Vagina (tissue), 2 donors: Measurements from ENCODE around the gene RIN2. TPM values are rescaled to one million over a fixed set of nuclear protein-coding genes. Genes with fewer than 3 reads are reported as not detected.

ENCODE experiments used
- DNase-seq, 2 donors: peaks; one replicate each; pipeline ENCODE4 v3.0.0-alpha.2; 2017; ENCODE audit errors: extremely low spot score in 2 of 2
- H3K27ac ChIP-seq: fragments of 200-600 bp; sonication (generic); one replicate; pipeline ENCODE4 v1.5.1; 2019
- H3K27me3 ChIP-seq: fragments of 200-600 bp; sonication (generic); one replicate; pipeline ENCODE4 v1.5.1; 2019
- H3K36me3 ChIP-seq, 2 donors: fragments of 200-600 bp; sonication (generic); one replicate each; pipeline ENCODE4 v1.5.1; 2017 to 2019
- H3K4me1 ChIP-seq: fragments of 200-600 bp; sonication (generic); one replicate; pipeline ENCODE4 v1.5.1; 2019
- H3K4me3 ChIP-seq, 2 donors: fragments of 200-600 bp; sonication (generic); 1 replicate in 1 of 2; 2 replicates in 1 of 2; pipeline ENCODE4 v1.5.1; 2016 to 2019
- H3K9me3 ChIP-seq: fragments of 200-600 bp; sonication (generic); one replicate; pipeline ENCODE4 v1.5.1; 2019
- POLR2A ChIP-seq, 2 donors: fragments of 450-650 bp; IDR thresholded peaks; one replicate each; pipeline ENCODE4 v1.6.1; 2017; ENCODE audit warnings: antibody characterized with exemption in 2 of 2, mild to moderate bottlenecking in 2 of 2, moderate library complexity in 2 of 2
- POLR2AphosphoS5 ChIP-seq, 2 donors: sonication (generic); formaldehyde crosslinking; IDR thresholded peaks; one replicate each; pipeline ENCODE4 v1.9.0; 2017; ENCODE audit warnings: antibody characterized with exemption in 2 of 2, mild to moderate bottlenecking in 2 of 2, low read depth in 1 of 2; ENCODE audit not compliant: insufficient read depth in 1 of 2
- intact Hi-C: fragments of 100-400 bp; cut with DNase I; formaldehyde crosslinking; loops from one replicate; pipeline ENCODE4 v1.15.1; 2023
- total RNA-seq: library from RNA; depleted of rRNA; stranded (reverse); fragments of >200 nt; gene quantifications from one replicate; pipeline ENCODE4 v1.2.3, GENCODE V29; 2016
- TF ChIP-seq, protein P1 (sequence below), 3 experiments: fragments of 450-650 bp in 2 of 3; fragments of 200-600 bp in 1 of 3; sonication (generic) in 1 of 3; IDR thresholded peaks; one replicate each; pipeline ENCODE4 v1.5.1; 2017 to 2019; ENCODE audit warnings: antibody characterized with exemption in 3 of 3, mild to moderate bottlenecking in 2 of 3, moderate library complexity in 2 of 3

Gene RIN2
- total RNA-seq, 1 donor from 2014 or later = 86.9 TPM

DNA sequence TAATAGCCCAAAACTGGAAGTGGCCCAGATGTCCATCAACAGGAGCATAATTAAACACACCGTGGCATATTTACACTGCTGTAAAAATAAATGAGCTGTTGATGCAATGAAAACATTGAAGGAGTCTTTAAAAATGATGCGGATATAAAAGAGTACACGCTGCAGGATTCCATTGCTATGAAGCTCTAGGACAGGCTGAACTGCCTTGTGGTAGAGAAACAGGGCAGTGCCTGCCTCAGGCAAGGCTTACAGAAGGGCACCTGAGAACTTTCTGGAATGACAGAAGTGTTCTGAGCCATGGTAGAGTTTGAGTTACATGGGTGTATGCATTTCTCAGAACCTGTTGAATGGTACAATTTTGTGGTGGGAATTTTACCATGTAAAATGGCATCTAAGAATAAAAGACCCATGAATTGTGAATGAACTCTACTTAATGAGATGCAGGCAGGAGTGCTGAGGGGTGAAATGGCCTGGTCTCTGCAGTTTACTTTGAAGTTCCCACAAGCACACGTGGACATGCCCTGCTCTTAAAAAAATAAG, 45.3 kb upstream of the RIN2 start:
- peak in 1 of 2 donors; percentile 74 for TF ChIP-seq POLR2AphosphoS5 (IDR thresholded peaks at IDR 0.05; ENCODE audit: insufficient read depth in 1 of 2, low read depth in 1 of 2)
- no peak for TF ChIP-seq POLR2A (IDR thresholded peaks at IDR 0.05)
- TF ChIP-seq, protein P1, sequence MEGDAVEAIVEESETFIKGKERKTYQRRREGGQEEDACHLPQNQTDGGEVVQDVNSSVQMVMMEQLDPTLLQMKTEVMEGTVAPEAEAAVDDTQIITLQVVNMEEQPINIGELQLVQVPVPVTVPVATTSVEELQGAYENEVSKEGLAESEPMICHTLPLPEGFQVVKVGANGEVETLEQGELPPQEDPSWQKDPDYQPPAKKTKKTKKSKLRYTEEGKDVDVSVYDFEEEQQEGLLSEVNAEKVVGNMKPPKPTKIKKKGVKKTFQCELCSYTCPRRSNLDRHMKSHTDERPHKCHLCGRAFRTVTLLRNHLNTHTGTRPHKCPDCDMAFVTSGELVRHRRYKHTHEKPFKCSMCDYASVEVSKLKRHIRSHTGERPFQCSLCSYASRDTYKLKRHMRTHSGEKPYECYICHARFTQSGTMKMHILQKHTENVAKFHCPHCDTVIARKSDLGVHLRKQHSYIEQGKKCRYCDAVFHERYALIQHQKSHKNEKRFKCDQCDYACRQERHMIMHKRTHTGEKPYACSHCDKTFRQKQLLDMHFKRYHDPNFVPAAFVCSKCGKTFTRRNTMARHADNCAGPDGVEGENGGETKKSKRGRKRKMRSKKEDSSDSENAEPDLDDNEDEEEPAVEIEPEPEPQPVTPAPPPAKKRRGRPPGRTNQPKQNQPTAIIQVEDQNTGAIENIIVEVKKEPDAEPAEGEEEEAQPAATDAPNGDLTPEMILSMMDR (IDR thresholded peaks at IDR 0.05) = no peak
- H3K4me3 ChIP-seq = no peak overlapping the region
- H3K9me3 ChIP-seq = no peaks in the 10 kb centered on the region
- H3K4me1 ChIP-seq = peaks cover 63% of the 10 kb centered on the region
- intact Hi-C loops = no loop called here
- no peaks in the 10 kb centered on the region for H3K36me3 ChIP-seq
- peak overlapping the region; percentile 41 for H3K27ac ChIP-seq
- DNase-seq = no peak
- no peaks in the 10 kb centered on the region for H3K27me3 ChIP-seq

DNA sequence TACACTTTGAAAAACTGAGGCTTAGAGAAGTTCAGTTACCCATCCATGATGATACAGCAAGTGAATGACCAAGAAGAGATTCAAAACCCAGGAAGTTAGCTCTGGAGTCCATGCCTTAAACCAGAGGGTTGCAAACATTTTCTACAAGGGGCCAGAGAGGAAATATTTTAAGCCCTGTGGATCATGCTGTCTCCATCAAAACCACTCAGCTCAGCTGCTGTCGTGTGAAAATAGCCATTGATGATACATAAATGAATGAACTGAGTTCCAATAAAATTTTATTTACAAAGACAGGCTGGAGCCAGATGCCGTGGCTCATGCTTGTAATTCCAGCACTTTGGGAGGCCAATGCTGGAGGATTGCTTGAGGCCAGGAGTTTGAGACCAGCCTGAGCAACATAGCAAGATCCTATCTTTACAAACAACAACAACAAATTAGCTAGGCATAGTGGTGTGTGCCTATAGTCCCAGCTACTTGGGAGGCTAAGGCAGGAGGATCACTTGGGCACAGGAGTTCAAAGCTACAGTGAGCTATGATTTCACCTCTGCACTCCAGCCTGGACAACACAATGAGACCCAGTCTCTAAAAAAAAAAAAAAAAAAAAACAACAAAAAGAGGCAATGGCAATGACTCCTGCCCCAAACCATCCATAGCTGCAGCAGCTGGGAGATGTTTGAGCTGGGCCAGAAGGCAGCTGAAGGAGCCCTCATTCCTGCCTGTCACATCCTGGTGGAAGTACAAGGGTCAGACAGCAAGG, 44.1 kb upstream of the RIN2 start:
- H3K4me3 ChIP-seq = no peak overlapping the region
- DNase-seq = no peak
- H3K36me3 ChIP-seq = no peaks in the 10 kb centered on the region
- peaks cover 61% of the 10 kb centered on the region for H3K4me1 ChIP-seq
- intact Hi-C loops = no loop called here
- TF ChIP-seq POLR2A (IDR thresholded peaks at IDR 0.05) = no peak
- H3K9me3 ChIP-seq = no peaks in the 10 kb centered on the region
- H3K27ac ChIP-seq = no peak overlapping the region
- H3K27me3 ChIP-seq = no peaks in the 10 kb centered on the region

- Histone ChIP-seq H3K4me3 (no peak overlapping the region), H3K36me3 (no peaks in the 10 kb centered on the region), H3K27ac (no peak overlapping the region), H3K27me3 (no peaks in the 10 kb centered on the region), H3K9me3 (no peaks in the 10 kb centered on the region), H3K4me1 (peaks cover 56% of the 10 kb centered on the region)
- intact Hi-C loops = no loop called here
- DNase-seq = no peak
- TF ChIP-seq POLR2A (IDR thresholded peaks at IDR 0.05) (no peak), POLR2AphosphoS5 (IDR thresholded peaks at IDR 0.05; ENCODE audit: insufficient read depth in 1 of 2, low read depth in 1 of 2) (no peak)
- TF ChIP-seq, protein P1 (IDR thresholded peaks at IDR 0.05) = no peak
These were observed 43.5 kb upstream of the RIN2 start for GRCh38 chr20:19714579-19714840.

DNA sequence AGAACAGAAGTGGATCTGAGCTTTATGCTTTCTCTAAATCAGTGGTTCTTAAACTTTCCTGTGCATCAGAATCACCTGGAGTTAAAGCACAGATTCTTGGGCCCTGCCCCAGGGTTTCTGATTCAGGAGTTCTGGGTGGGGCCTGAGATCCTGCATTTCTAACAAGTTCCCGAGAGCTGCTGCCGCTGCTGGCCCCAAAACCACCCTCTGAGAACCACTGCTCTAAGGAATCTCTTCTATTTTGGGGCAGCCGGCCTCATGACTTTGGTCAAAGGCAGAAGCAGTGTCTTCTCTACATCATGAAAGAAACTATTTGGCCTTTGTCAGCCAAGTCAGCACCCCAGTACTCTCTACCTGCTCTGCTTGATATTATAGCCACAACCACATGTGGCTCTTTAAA, 42.1 kb upstream of the RIN2 start:
- Histone ChIP-seq H3K36me3 (no peaks in the 10 kb centered on the region), H3K4me1 (peaks cover 41% of the 10 kb centered on the region), H3K9me3 (no peaks in the 10 kb centered on the region), H3K4me3 (no peak overlapping the region), H3K27me3 (no peaks in the 10 kb centered on the region), H3K27ac (no peak overlapping the region)
- DNase-seq = no peak
- intact Hi-C loops = no loop called here
- TF ChIP-seq POLR2AphosphoS5 (IDR thresholded peaks at IDR 0.05; ENCODE audit: insufficient read depth in 1 of 2, low read depth in 1 of 2) = no peak
- TF ChIP-seq, protein P1 (IDR thresholded peaks at IDR 0.05) = no peak
- no peak for TF ChIP-seq POLR2A (IDR thresholded peaks at IDR 0.05)

DNA sequence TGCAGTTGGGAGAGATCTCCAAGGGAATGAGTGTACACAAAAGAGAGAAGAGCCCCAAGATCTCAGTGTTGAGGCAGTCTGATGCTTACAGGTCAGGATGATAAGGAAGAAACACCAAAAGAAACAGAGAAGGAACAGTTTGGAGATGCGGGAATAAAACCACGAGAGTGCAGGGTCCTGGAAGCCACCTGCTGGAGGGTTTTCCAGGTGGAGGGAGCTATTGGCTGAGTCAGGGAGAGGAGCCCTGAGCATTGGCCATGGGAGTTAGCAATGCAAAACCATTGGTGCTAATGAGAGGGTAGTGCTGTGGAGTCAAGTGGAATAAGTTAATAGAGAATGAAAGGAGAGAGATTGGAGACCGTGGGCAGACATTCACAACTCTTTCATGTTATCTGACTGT, 39.2 kb upstream of the RIN2 start:
- Histone ChIP-seq H3K4me1 (peaks cover 12% of the 10 kb centered on the region), H3K9me3 (no peaks in the 10 kb centered on the region), H3K27me3 (no peaks in the 10 kb centered on the region), H3K36me3 (no peaks in the 10 kb centered on the region), H3K4me3 (no peak overlapping the region), H3K27ac (no peak overlapping the region)
- intact Hi-C loops = no loop called here
- no peak for DNase-seq
- TF ChIP-seq POLR2AphosphoS5 (IDR thresholded peaks at IDR 0.05; ENCODE audit: insufficient read depth in 1 of 2, low read depth in 1 of 2) (no peak), POLR2A (IDR thresholded peaks at IDR 0.05) (no peak)
- TF ChIP-seq, protein P1 (IDR thresholded peaks at IDR 0.05) = no peak
